ENCODE measurements around the gene TMEM114. TPM values are rescaled to one million over a fixed set of nuclear protein-coding genes. Genes with fewer than 3 reads are reported as not detected.

Gene TMEM114
- total RNA-seq, 1 experiment from 2014 or later, result not detected

DNA sequence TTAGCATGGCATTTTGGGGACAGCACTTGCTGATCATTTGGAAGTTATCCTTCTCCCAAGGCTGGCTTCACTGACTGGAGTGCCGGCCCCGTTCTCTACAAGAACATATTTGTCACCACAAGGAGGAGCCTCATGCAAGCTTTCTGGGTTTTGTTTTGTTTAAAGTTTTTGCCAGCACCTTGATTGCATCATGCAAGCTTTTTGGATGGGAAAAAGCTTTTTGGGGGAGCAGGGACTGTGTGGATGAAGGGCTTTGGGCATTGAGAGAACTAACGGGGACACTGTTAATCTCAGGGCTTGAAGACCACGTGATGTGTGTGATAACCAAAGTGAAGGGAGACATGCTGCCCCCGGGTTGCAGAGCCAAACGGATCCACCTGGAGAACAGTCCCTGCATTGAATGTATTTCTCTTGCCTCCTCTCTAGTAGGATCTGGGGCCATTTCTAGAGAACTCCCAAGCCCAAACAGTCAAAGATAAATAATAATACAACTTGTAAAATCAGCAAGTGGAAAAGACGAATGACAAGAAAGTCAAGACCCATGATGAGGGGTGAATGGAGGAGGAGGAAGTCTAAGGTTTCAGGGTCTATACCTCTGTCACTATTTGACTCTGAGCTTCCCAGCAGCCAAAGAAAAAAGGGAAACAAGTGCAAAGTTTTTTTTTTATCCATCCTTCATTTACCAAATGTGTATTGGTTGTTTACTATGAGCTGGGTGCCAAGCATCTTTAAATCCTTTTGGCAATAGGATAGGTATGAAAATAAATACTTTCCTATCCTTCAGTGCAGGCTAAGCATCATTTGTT lies 17.2 kb downstream of the TMEM114 start:
- H3K27ac ChIP-seq (ENCODE audit: low read depth, low read length), result no peak overlapping the region
- no peaks in the 10 kb centered on the region for H3K79me2 ChIP-seq (ENCODE audit: insufficient read depth, low read length)
- peaks cover 22% of the 10 kb centered on the region; the same call in 1 of the 2 replicates for H3K27me3 ChIP-seq (ENCODE audit: insufficient read depth, low read length)
- DNase-seq (ENCODE audit: low read depth, low spot score) (peak; percentile 29), ATAC-seq (peak; percentile 76)
- BruUV-seq (replicated peaks), result no TSS peak
- H4K20me1 ChIP-seq (ENCODE audit: insufficient read depth), result no peaks in the 10 kb centered on the region
- TF ChIP-seq CBX3 (IDR thresholded peaks at IDR 0.05; ENCODE audit: low read depth), result peak; percentile 20; the same call in 1 of the 2 replicates
- peak; percentile 76 for TF ChIP-seq CEBPB (IDR thresholded peaks at IDR 0.05; ENCODE audit: low read depth)
- peak; percentile 82 for TF ChIP-seq RAD21 (IDR thresholded peaks at IDR 0.05; ENCODE audit: low read depth)
- no peak for TF ChIP-seq EZH2 (IDR thresholded peaks at IDR 0.05)
- TF ChIP-seq, protein P1, sequence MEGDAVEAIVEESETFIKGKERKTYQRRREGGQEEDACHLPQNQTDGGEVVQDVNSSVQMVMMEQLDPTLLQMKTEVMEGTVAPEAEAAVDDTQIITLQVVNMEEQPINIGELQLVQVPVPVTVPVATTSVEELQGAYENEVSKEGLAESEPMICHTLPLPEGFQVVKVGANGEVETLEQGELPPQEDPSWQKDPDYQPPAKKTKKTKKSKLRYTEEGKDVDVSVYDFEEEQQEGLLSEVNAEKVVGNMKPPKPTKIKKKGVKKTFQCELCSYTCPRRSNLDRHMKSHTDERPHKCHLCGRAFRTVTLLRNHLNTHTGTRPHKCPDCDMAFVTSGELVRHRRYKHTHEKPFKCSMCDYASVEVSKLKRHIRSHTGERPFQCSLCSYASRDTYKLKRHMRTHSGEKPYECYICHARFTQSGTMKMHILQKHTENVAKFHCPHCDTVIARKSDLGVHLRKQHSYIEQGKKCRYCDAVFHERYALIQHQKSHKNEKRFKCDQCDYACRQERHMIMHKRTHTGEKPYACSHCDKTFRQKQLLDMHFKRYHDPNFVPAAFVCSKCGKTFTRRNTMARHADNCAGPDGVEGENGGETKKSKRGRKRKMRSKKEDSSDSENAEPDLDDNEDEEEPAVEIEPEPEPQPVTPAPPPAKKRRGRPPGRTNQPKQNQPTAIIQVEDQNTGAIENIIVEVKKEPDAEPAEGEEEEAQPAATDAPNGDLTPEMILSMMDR (IDR thresholded peaks at IDR 0.05 in 2 of 3, conservative IDR thresholded peaks at IDR 0.05 in 1 of 3; ENCODE audit: borderline replicate concordance in 1 of 3, insufficient read depth in 1 of 3, low read depth in 2 of 3, low read length in 2 of 3), result peak; percentile 58 to 80 (median 65)
- H3K36me3 ChIP-seq (ENCODE audit: control insufficient read depth in 1 of 2, insufficient read depth in 2 of 2, low read length in 2 of 2), result no peaks in the 10 kb centered on the region
- no peaks in the 10 kb centered on the region for H3K9me2 ChIP-seq (ENCODE audit: insufficient read depth)
- POLR2A ChIA-PET, result interaction anchor here (0.6 to 1.0 kb wide), 2 partner anchors 11 to 518 kb away, joined by 3 to 4 read pairs; partner anchors contain the start of gene HAPSTR1
- H3K4me2 ChIP-seq (ENCODE audit: low read length), result peak overlapping the region; percentile 18
- H2AFZ ChIP-seq (ENCODE audit: low read depth, low read length, poor library complexity, severe bottlenecking), result no peak overlapping the region
- CTCF ChIA-PET, result interaction anchor here (0.6 to 2.3 kb wide), 9 partner anchors 11 to 561 kb away, joined by 3 to 10 read pairs (median 4); no protein-coding TSS in a partner anchor
- no peak overlapping the region for H3K9ac ChIP-seq (ENCODE audit: low read length)
- no peak overlapping the region for H3K4me3 ChIP-seq (replicated peaks in 1 of 2; ENCODE audit: low read depth in 1 of 2, low read length in 2 of 2)
- H3K4me1 ChIP-seq (ENCODE audit: control insufficient read depth in 1 of 2, insufficient read depth in 2 of 2, low read length in 2 of 2), result peaks cover 0 to under 1% of the 10 kb centered on the region in 2 experiments; a peak in 1 of 4 replicates
- RAD21 ChIA-PET (ENCODE audit: low non-redundant PET in 1 of 2, low total read pairs in 2 of 2, uncharacterized antibody in 2 of 2, unreplicated experiment in 2 of 2), result interaction anchor here in 1 of 2 experiments (1.0 kb wide), 1 partner anchor 219 kb away, joined by 4 read pairs; no protein-coding TSS in a partner anchor
- H3K9me3 ChIP-seq (ENCODE audit: control insufficient read depth in 1 of 2, insufficient read depth in 1 of 2, low read depth in 1 of 2, low read length in 2 of 2), result no peaks in the 10 kb centered on the region
- intact Hi-C loops (cut with micrococcal nuclease), result loop anchor here (1.0 kb wide), 1 partner anchor 62 kb away; no protein-coding TSS in a partner anchor

Data from HCT116 (cell line).